Measurements from ENCODE around the gene CFAP43. TPM values are rescaled to one million over a fixed set of nuclear protein-coding genes. Genes with fewer than 3 reads are reported as not detected.

CFAP43 gene
- total and polyA plus RNA-seq, 4 donors: 13.4 to 42.5 (median 15.3) TPM

DNA sequence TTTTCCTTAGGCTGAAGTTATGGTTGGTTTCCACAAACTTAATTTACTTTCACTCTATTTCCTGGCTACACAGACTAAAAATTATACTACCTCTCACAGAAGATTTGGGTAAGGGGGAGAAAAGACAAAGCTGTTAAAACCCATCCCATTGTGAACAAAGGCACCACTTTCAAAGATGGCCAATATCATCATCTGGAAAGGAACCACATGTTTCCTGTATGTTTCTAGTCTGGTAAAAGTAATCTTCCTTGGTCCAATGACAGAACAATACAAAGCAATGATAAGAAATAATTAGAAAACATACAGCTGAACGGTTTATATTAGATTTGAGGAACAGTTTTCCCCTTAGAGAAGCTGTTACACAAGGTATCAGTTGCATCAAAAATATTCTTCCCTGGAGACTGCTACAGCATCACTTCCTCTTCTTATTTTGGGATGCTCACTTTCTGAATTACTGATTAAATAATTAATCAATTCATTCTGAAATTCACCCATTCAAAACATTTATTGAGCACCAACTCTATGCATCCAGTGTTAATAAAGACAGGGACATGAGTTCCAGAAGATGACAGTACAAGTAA, 118.7 kb downstream of the CFAP43 start:
- no CpG with 5 or more reads among the region's 1 CpG for WGBS (ENCODE audit: insufficient coverage)
- Histone ChIP-seq H3K36me3 (ENCODE audit: control insufficient read depth, insufficient read depth, low read length) (no peaks in the 10 kb centered on the region), H3K27me3 (ENCODE audit: control insufficient read depth, insufficient read depth, low read length) (peaks cover 5% of the 10 kb centered on the region), H3K4me3 (ENCODE audit: low read depth, low read length) (no peak overlapping the region), H3K27ac (ENCODE audit: low read depth, low read length) (no peak overlapping the region), H3K4me1 (ENCODE audit: control insufficient read depth, insufficient read depth, low read length) (no peaks in the 10 kb centered on the region), H3K9me3 (ENCODE audit: control insufficient read depth, insufficient read depth, low read length) (no peaks in the 10 kb centered on the region)
- DNase-seq (ENCODE audit: low read depth in 4 of 6, low spot score in 6 of 6): no peak

DNA sequence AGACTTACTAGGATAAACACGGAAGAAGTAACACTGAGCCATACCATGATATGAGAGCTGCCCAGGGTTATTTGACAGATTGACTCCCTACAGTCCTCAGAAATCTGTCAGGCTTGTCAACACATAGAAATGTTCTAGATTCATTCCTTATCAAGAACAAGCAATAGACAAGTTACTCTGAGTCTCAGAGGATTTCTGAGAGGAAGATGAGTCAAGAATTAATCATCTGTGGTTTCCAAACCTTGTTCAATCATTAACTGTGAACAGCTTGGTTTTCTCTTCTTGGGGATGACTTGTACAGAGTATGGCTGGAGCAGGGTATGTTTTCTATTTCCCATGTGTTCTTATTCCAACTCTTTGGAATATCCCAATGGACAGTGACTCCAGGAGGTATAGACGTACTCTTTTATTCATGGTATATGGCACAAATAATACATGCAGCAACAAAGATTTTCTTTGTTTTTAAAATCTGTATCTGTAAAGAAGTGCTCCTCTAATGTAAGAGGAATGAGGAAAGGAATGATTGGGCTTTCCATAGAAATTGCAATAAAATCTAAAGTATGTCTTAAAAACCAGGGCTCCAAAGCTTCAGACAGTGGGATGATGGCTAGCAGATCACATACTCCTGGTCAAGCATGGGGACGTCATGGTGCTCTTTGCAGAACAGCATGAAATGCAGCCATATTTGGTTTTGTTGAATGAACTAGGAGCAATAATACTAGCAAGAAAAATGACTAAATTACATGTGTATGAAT, 122.1 kb downstream of the CFAP43 start:
- peaks cover 2% of the 10 kb centered on the region for H3K27me3 ChIP-seq (ENCODE audit: control insufficient read depth, insufficient read depth, low read length)
- H3K36me3 ChIP-seq (ENCODE audit: control insufficient read depth, insufficient read depth, low read length): no peaks in the 10 kb centered on the region
- H3K27ac ChIP-seq (ENCODE audit: low read depth, low read length): no peak overlapping the region
- WGBS (ENCODE audit: insufficient coverage): no CpG with 5 or more reads among the region's 3 CpGs
- no peak overlapping the region for H3K4me3 ChIP-seq (ENCODE audit: low read depth, low read length)
- no peak for DNase-seq (ENCODE audit: low read depth in 4 of 6, low spot score in 6 of 6)
- H3K4me1 ChIP-seq (ENCODE audit: control insufficient read depth, insufficient read depth, low read length): no peaks in the 10 kb centered on the region
- no peaks in the 10 kb centered on the region for H3K9me3 ChIP-seq (ENCODE audit: control insufficient read depth, insufficient read depth, low read length)

DNA sequence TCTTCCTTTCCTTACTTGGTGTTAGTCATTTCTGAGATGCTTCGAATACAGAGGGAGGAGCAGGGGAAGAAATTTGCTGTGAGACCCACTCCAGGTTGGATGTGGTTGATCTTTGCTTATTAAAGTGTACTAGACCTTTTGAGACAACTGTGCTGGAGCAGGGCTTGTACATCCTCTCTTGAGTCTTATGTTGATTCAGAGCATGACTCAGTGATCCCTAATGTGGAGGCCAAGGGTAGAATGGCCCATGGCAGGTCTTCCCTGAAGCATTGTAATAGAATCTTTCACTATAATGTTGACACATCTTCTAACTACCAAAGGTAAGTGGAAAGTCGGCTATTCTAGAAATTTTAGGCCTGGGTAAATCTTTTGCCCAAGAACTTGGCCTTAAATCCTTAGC, 127.2 kb downstream of the CFAP43 start:
- Histone ChIP-seq H3K27ac (ENCODE audit: low read depth, low read length) (no peak overlapping the region), H3K36me3 (ENCODE audit: control insufficient read depth, insufficient read depth, low read length) (no peaks in the 10 kb centered on the region), H3K27me3 (ENCODE audit: control insufficient read depth, insufficient read depth, low read length) (no peaks in the 10 kb centered on the region), H3K4me1 (ENCODE audit: control insufficient read depth, insufficient read depth, low read length) (no peaks in the 10 kb centered on the region), H3K9me3 (ENCODE audit: control insufficient read depth, insufficient read depth, low read length) (no peaks in the 10 kb centered on the region), H3K4me3 (ENCODE audit: low read depth, low read length) (no peak overlapping the region)
- no peak for DNase-seq (ENCODE audit: low read depth in 4 of 6, low spot score in 6 of 6)
- WGBS (ENCODE audit: insufficient coverage): 100% methylated on average over 1 of the region's 2 CpGs

DNA sequence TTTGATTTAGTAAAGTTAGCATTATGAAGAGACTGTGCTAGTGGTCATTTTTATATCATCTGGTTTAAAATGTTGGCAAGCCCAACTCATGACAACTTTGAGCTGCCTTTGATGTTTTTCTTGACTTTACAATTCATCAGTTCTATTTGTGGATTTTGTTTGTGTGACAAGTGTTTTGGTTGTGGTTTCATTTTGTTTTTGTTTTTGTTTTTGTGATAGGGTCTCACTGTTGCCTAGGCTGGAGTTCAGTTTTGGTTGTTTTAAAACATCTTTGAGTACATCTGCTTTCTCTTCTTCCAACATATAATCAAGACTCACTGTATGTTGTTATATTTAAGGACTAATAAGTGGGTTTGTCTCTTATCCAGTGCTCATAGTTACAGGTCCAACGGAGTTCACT, 127.7 kb downstream of the CFAP43 start:
- no peaks in the 10 kb centered on the region for H3K36me3 ChIP-seq (ENCODE audit: control insufficient read depth, insufficient read depth, low read length)
- H3K27ac ChIP-seq (ENCODE audit: low read depth, low read length): no peak overlapping the region
- H3K4me3 ChIP-seq (ENCODE audit: low read depth, low read length): no peak overlapping the region
- no peaks in the 10 kb centered on the region for H3K4me1 ChIP-seq (ENCODE audit: control insufficient read depth, insufficient read depth, low read length)
- no peaks in the 10 kb centered on the region for H3K9me3 ChIP-seq (ENCODE audit: control insufficient read depth, insufficient read depth, low read length)
- H3K27me3 ChIP-seq (ENCODE audit: control insufficient read depth, insufficient read depth, low read length): no peaks in the 10 kb centered on the region
- DNase-seq (ENCODE audit: low read depth in 4 of 6, low spot score in 6 of 6): no peak
- WGBS (ENCODE audit: insufficient coverage): no CpG with 5 or more reads among the region's 1 CpG

DNA sequence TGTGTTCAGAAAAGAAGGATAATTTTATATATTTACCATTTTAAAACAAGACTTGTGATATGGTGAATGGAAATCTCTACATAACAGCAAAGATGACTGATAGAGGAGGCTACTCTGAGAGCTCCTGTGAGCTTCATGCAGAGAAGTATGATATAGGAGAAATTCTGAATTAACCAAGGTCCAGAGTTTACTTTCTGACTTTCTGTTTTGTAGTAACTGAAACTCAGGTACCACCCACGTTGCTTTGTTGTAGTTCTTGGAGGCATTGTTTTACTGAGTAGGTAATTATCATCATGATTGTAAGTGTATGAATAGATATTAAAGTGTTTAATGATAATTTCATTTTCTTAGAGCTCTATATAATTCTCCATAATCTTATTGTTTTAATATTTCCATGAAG, 128.2 kb downstream of the CFAP43 start:
- no peaks in the 10 kb centered on the region for H3K9me3 ChIP-seq (ENCODE audit: control insufficient read depth, insufficient read depth, low read length)
- no peak for DNase-seq (ENCODE audit: low read depth in 4 of 6, low spot score in 6 of 6)
- no peak overlapping the region for H3K27ac ChIP-seq (ENCODE audit: low read depth, low read length)
- WGBS (ENCODE audit: insufficient coverage): no CpG with 5 or more reads among the region's 1 CpG
- no peaks in the 10 kb centered on the region for H3K4me1 ChIP-seq (ENCODE audit: control insufficient read depth, insufficient read depth, low read length)
- no peaks in the 10 kb centered on the region for H3K36me3 ChIP-seq (ENCODE audit: control insufficient read depth, insufficient read depth, low read length)
- no peaks in the 10 kb centered on the region for H3K27me3 ChIP-seq (ENCODE audit: control insufficient read depth, insufficient read depth, low read length)
- no peak overlapping the region for H3K4me3 ChIP-seq (ENCODE audit: low read depth, low read length)

DNA sequence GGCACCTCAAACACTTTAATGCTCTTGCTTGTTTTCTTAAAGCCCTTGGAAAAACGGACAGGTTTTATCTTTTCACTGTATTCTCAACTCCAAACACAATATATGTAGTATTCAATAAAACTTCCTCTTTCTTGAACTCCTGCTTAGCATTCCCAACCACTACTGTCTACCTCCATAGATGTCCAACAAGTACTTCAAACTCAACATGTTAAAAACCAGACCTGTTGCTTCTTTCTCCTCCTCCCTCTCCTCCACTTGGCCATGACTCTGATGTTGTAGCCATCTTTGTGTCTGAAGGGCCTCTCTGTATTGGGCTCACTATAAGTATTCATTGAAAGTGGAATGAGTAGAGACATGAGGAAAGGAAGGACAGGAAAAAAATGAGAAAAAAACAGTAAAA, 130.3 kb downstream of the CFAP43 start:
- 75% methylated on average over 1 of the region's 1 CpG for WGBS (ENCODE audit: insufficient coverage)
- peaks cover 3% of the 10 kb centered on the region for H3K9me3 ChIP-seq (ENCODE audit: control insufficient read depth, insufficient read depth, low read length)
- H3K27me3 ChIP-seq (ENCODE audit: control insufficient read depth, insufficient read depth, low read length): no peaks in the 10 kb centered on the region
- H3K27ac ChIP-seq (ENCODE audit: low read depth, low read length): no peak overlapping the region
- H3K4me3 ChIP-seq (ENCODE audit: low read depth, low read length): no peak overlapping the region
- no peaks in the 10 kb centered on the region for H3K36me3 ChIP-seq (ENCODE audit: control insufficient read depth, insufficient read depth, low read length)
- no peaks in the 10 kb centered on the region for H3K4me1 ChIP-seq (ENCODE audit: control insufficient read depth, insufficient read depth, low read length)
- no peak for DNase-seq (ENCODE audit: low read depth in 4 of 6, low spot score in 6 of 6)

DNA sequence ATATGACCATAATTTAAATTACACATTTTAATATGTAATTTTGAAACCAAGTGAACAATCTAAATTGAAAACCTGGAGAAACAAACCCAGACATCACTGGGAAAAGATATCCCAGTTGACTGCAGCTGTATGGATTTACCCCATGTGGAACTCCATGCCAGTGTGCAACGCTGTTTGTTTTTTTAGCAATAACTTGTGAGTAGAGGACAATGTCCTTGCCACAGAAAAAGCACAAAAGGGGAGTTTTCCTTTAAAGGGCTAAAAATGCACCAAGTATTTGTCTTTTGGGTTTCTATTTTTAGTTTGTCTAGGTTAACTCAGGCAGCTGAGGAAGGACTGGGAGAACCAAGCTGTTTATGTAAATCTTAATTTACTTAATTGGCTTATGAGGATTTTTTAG, 131.4 kb downstream of the CFAP43 start:
- Histone ChIP-seq H3K27me3 (ENCODE audit: control insufficient read depth, insufficient read depth, low read length) (no peaks in the 10 kb centered on the region), H3K4me1 (ENCODE audit: control insufficient read depth, insufficient read depth, low read length) (no peaks in the 10 kb centered on the region), H3K36me3 (ENCODE audit: control insufficient read depth, insufficient read depth, low read length) (no peaks in the 10 kb centered on the region), H3K9me3 (ENCODE audit: control insufficient read depth, insufficient read depth, low read length) (peaks cover 3% of the 10 kb centered on the region), H3K27ac (ENCODE audit: low read depth, low read length) (no peak overlapping the region), H3K4me3 (ENCODE audit: low read depth, low read length) (no peak overlapping the region)
- no peak for DNase-seq (ENCODE audit: low read depth in 4 of 6, low spot score in 6 of 6)
- WGBS (ENCODE audit: insufficient coverage): no CpG with 5 or more reads among the region's 1 CpG

DNA sequence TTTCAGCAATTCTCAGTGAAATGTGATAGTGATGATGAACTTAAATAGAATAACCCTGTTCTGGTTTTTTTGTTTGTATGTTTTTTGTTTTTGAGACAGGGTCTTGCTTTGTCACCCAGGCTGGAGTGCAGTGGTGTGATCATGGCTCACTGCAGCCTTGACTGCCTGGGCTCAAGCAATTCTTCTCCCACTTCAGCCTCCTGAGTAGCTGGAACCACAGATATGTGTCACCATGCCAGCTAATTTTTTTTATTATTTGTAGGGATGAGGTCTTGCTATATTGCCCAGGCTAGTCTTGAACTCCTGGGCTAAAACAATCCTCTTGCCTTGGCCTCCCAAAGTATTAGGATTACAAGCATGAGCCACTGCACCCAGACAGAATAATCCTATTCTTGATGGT, 132.2 kb downstream of the CFAP43 start:
- Histone ChIP-seq H3K36me3 (ENCODE audit: control insufficient read depth, insufficient read depth, low read length) (no peaks in the 10 kb centered on the region), H3K27me3 (ENCODE audit: control insufficient read depth, insufficient read depth, low read length) (no peaks in the 10 kb centered on the region), H3K27ac (ENCODE audit: low read depth, low read length) (no peak overlapping the region), H3K4me1 (ENCODE audit: control insufficient read depth, insufficient read depth, low read length) (no peaks in the 10 kb centered on the region), H3K4me3 (ENCODE audit: low read depth, low read length) (no peak overlapping the region), H3K9me3 (ENCODE audit: control insufficient read depth, insufficient read depth, low read length) (peaks cover 3% of the 10 kb centered on the region)
- no peak for DNase-seq (ENCODE audit: low read depth in 4 of 6, low spot score in 6 of 6)

DNA sequence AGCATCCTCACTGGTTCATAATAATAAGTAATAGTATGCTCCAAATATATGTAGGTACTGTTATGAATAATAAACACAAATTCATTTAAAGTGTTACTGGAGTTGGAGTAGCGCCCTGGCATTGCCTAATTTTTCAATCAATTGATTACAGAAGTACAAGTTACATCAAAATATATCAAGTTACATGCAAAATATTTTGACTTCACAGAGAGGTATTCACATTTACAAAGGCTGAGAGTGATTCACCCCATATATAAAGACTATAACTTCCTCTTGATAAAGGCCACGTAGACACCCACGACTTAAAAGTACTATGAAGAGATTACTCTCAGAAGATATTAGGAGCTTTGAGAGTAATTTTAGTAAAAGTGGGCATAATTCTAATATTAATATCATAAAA, 132.9 kb downstream of the CFAP43 start:
- H3K4me1 ChIP-seq (ENCODE audit: control insufficient read depth, insufficient read depth, low read length): no peaks in the 10 kb centered on the region
- DNase-seq (ENCODE audit: low read depth in 4 of 6, low spot score in 6 of 6): no peak
- no peaks in the 10 kb centered on the region for H3K36me3 ChIP-seq (ENCODE audit: control insufficient read depth, insufficient read depth, low read length)
- H3K27ac ChIP-seq (ENCODE audit: low read depth, low read length): no peak overlapping the region
- H3K4me3 ChIP-seq (ENCODE audit: low read depth, low read length): no peak overlapping the region
- peaks cover 3% of the 10 kb centered on the region for H3K9me3 ChIP-seq (ENCODE audit: control insufficient read depth, insufficient read depth, low read length)
- H3K27me3 ChIP-seq (ENCODE audit: control insufficient read depth, insufficient read depth, low read length): no peaks in the 10 kb centered on the region
- WGBS (ENCODE audit: insufficient coverage): no CpG with 5 or more reads among the region's 3 CpGs

DNA sequence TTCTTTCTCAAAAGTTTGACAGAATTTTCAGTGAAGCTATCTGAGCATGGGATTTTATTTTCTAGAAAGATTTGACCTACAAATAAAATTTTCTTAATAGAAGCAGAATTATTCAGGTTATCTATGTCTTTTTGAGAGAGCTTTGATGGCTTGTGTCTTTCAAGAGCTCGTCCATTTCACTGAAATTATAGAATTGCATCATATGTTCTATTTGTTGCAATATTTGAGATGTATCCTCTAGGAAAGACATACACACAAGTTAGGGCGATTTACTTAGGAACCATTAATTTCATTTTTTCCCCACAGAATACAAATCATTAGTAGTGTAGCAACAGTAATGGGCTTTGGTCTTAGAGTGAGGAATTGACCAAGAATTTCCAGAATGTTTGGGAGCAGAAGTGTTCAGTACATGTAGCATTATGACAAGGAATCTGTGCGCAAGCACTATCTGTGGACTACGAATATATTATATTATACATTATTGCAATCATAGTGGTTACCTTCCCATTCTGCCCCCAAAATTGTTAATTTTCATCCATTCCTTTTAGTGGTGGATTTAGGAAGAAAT, 133.7 kb downstream of the CFAP43 start:
- Histone ChIP-seq H3K4me1 (ENCODE audit: control insufficient read depth, insufficient read depth, low read length) (no peaks in the 10 kb centered on the region), H3K4me3 (ENCODE audit: low read depth, low read length) (no peak overlapping the region), H3K27me3 (ENCODE audit: control insufficient read depth, insufficient read depth, low read length) (no peaks in the 10 kb centered on the region), H3K36me3 (ENCODE audit: control insufficient read depth, insufficient read depth, low read length) (no peaks in the 10 kb centered on the region), H3K9me3 (ENCODE audit: control insufficient read depth, insufficient read depth, low read length) (peaks cover 3% of the 10 kb centered on the region), H3K27ac (ENCODE audit: low read depth, low read length) (no peak overlapping the region)
- no peak for DNase-seq (ENCODE audit: low read depth in 4 of 6, low spot score in 6 of 6)
- WGBS (ENCODE audit: insufficient coverage): no CpG with 5 or more reads among the region's 4 CpGs
